GM21526 (cell line): ENCODE measurements around the gene VPS39.

Experiments
- ATAC-seq: cut with Tn5 transposase; IDR thresholded peaks from one replicate; pipeline ENCODE4 v1.9.1; 2021; ENCODE audit warnings: moderate library complexity; ENCODE audit not compliant: unreplicated experiment, low FRiP score

Gene VPS39

DNA sequence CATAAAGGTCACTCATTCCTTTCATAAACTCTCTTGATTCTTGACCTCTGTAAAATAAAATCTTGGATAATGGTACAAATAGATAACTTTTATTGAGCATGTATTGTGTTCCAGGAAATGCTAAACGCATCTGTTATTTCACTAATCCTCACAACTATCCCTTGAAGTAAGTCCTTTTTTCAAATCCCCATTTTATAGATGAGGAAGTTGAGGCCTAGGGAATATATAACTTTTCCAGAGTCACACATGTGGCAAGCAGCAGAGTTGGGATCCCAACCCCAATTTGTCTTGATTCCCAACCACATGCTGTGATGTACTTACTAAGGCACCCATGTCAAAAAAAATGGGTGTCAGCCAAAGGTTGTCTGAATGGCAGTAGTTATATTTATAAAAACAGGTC lies 6.3 kb downstream of the VPS39 start:
- no peak for ATAC-seq

DNA sequence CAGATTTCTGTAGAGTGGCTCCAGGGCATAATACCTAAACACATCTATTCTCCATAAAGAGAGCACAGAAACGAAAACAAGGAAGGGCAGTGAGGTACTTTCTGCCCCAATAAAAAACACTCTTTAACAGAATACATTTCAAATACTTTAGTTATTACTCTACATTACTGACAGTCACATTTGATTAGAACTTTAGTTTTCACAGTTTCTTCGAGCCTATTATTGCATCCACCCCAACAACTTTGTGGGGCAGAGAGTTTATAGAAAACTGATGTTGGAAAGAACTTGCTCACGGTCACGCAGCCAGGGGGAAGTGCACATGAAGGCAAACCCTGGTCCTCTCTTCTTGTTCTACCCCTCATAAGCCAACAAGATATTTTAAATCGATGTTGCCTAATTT lies 9.0 kb downstream of the VPS39 start:
- ATAC-seq, result no peak

DNA sequence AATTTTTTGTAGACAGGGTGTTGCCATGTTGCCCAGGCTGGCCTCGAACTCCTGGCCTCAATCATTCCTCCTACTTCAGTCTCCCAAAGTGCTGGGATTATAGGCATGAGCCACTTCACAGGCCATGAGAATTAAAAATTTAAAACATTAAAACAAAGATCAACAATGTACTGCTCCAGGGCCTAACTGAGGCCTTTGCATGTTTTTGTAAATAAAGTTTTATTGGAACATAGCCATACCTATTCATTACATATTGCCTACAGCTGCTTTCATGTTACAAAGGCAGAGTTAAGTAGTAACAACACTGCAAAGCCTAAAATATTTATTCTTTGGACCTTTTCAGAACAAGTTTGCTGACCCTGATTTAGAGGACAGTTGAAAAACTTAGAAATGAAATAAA lies 9.6 kb downstream of the VPS39 start:
- ATAC-seq, result no peak

DNA sequence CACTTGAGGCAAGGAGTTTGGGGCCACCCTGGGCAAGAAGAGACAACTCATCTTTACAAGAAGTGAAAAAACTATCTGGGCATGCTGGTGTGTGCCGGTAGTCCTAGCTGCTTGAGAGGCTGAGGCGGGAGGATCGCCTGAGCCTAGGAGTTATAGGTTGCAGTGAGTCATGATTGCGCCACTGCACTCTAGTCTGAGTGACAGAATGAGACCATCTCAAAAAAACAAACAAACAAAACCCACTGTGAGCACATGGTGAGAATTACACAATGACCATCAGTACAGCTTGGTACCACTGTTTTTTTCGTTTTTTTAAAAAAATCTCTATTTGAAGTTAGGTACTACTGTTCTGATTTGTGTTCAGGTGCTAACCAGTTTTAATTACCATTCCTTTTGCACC lies 13.6 kb downstream of the VPS39 start:
- no peak for ATAC-seq

DNA sequence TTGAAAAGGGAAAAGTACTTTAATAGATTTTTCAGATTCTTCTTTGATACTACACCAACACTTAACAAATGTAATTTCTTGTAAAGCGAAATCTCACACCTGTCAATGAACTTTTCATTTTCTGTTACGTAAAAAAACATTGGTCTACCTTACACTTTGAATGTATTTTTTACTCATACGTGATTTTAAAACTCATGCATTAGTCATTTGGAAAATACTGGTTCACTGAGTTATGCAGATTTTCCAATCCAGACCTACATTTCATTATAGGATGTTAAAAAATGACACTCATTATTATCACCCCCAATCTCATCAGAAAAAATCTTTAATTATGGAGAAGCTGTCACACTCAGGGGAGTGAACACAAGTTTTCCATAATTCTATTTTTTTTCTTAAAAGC lies 14.7 kb downstream of the VPS39 start:
- no peak for ATAC-seq

DNA sequence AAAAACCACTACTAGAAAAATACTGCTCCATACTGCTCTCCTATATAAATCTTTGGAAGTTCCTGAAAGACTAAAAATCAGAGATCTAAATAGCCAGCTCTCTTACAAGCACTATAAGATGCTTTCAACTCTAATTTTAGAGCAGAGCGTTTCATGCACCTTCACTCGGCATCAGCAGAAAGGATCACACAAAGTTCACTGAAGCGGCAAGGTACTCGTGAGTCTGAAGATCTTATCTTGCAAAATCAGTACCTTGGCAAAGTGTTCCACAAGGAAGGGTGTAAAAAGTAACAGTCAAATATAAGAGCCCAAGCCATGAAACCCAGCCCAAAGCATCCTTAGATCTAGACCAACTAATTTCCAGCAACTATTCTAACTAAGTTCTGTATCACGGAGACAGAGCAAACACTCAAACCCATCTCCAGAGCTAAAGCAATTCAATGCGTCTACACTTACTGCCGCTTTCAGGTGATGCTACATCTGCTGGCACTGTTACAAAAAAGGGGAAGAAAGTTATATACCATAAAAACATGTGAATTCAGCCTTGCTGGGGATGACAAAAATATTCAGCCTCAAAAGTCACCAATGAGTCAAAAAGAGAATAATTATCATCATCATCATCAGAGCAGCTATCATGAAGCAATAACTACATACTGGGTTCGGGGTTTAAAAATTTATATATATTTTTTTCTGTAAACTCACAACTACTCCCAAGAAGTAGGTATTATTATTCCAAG lies 16.3 kb downstream of the VPS39 start:
- no peak for ATAC-seq

DNA sequence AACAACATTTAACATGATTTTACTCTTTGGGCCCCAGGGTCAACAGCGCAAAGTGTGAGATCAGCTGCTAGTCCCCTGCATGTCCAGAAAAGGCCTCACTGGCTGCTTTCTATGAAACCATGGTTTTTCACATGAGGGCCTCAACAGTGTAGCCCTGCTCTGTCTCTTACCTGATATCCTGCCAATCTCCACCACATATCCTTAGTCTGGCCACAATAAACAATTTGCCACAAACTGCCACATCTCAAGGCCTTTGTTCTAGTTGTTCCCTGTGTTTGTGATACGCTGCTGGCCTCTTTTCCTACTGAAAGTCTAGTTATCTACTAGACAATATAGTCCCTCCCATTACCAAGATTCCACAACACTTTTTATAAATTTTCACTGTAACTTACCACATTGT lies 17.7 kb downstream of the VPS39 start:
- no peak for ATAC-seq

DNA sequence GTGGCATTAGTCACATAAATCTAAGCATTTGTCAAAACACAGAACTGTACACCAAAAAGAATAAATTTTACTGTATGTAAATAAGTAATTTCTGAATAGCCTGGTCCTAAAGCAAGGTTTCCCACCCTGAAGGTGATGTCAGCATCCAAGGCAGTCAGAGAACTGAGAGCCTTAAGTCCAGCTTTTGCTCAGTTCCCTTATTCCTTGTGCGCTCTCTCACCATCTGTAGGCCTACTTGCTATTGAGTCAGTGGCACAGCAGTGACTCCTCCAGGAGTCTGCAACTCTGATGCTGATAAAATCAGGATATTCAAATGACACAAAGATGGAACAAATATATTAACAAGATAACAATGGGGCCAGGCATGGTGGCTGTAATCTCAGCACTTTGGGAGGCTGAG lies 22.3 kb downstream of the VPS39 start:
- no peak for ATAC-seq

DNA sequence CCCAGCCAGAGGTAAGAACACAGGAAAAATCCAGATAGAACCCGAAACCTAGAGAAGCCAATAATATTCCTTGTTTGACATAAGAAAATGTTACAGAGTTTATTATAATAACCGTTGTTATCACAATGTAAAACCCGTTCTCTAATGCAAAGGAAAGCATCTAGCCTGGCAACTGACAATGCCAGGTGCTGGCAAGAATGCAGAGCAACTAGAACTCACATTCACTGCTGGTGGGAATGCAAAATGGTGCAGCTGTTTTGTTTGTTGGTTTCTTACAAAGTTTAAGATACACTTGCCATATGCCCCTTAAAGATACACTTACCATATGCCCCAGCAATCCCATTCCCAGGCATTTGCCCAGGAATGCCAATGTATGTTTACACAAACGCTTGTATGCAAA lies 23.4 kb downstream of the VPS39 start:
- ATAC-seq, result no peak

DNA sequence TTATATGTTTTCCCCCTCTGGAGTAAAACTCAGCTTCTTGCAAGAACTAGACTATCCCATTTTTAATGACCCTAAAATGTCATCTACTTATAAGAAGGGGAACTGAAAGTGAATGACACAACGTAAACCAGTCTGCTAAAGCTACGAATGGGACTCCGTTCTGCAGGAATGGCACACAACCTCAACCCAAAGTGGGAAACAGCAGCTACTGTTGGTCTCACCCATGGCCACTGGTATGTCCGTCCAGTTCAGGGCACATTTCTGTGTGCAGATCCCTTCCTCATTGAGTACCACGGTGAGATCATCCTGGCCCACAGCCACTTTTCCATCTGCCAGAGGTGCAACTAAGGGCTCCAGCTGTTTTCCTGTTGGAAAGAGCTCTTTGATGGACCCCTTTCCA lies 23.8 kb downstream of the VPS39 start:
- no peak for ATAC-seq

DNA sequence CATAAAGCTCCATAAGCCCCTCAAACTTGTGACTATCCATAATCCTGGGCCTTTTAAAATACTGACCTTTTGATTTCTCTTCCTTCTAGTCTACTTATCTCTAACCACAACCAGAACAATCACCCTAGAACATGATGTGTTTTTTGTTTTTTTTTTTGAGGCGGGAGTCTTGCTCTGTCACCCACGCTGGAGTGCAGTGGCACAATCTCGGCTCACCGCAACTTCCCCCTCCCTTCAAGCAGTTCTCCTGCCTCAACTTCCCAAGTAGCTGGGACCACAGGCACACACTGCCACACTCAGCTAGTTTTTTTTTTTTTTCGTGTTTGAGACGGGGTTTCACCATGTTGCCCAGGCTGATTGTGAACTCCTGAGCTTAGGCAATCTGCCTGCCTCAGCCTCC lies 25.1 kb downstream of the VPS39 start:
- no peak for ATAC-seq

DNA sequence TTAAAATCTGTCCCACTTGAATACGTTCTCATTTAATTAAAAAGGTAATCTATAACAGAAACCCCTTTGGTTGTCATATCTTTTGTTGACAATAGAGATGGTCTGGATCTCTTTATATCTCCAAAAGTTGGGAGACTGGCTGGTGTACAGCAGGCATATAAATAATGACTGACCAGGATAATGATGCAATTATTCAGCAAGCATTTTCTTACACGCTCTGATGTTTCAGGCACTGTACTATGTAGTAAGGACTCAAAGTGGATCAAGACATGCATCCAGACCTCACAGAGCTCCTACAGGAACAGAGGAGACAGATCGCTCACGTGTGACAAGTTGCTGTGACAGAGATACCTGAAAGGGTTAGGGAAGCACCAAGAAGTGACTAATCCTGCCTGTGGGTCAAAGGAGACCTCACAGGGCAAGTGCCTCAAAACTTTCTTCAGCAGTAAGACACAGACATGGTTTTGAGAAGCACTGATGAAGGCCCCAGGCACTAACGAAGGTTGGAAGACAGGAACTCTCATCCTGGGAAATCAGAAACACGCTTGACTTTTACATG lies 25.7 kb downstream of the VPS39 start:
- no peak for ATAC-seq

DNA sequence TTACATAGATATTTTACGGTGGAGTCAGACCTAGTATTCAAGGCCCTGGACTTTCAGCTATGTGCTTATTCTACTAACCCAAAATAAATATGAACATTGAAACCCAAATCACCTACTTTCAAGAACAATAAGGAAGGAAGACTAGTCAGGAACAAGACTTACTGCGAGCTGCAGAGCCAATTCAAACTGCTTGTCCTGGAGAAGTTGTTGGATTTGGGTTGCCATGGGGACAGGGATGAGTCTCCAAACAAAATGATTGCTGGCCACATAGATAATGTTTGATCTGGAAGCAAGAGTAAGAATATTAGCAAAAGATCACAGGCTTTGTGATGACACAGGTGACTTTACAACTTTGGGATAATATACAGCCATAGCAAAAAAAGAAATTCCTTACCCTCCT lies 30.0 kb downstream of the VPS39 start:
- no peak for ATAC-seq

DNA sequence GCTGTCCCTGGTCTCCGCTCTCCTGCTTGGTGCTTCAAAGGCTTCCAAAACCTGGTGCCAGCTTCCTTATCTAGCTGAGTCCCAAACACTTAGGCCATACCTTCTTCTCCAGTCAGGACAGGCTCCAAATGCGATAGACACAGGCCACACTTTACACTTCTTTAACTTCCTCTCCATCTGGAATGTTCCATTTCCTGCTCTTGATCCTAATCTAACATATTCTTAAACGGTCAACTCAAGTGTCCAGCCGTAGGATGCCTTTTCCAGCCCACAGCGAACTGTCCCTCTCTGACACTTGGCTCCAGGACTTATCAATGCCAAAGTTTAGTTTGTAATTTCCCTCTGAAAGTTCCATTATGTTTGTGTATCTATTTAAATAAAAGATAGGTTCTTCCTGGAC lies 32.4 kb downstream of the VPS39 start:
- ATAC-seq, result no peak

DNA sequence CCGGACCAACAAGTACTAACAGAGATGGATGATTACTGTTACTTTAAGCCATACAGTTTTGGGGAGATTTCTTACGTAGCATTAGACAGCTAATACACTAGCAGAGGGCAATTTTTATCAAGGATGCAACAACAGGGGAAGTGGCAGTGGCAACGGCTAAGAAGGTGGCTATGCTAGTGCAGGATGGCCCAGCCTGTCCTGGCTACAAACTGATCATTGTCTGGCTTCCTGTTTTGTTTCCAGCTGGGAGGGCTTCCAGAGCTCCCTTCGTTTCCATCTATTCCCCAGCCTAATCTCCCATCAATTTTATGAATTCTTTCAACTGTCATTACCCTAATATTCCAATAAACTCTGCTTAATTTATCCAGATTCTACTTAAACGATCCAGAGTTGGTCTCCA lies 35.6 kb downstream of the VPS39 start:
- no peak for ATAC-seq

DNA sequence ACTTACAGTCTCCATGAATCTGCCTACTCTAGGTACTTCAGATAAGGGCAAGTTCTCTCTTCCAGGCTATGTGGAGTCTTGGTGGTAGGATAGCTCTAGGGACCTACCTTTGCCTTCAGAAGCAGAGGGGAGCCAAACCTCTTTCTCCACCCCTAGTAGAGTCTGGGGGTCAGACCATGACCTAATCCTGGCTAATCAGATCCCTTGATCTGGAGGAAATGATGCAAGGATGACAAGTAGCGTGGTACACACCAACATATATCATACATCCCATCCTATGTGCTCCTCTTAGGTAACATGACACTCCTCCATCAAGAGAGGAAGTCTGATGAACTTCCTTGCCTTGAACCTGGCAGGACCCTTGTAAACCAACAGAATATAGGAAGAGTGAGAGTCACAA lies 36.3 kb downstream of the VPS39 start:
- no peak for ATAC-seq

DNA sequence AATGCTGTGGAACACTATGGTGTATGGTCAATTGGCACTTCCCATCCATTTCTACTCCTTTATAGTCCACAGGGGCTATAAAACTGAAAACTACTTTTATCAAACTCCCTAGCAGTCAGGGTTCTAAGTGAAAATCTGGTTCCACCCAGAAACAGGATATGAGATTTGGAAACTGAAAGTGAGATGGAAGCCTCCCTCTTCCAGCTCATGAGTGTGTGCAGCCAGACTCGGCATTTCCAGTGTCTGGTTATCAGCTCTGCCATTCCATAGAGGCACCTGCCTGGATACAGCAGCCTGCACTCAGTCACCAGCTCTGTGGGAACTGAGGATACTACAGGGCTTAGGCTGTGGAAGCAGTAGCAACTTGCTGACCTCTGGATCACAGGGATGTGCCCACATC lies 37.0 kb downstream of the VPS39 start:
- no peak for ATAC-seq

DNA sequence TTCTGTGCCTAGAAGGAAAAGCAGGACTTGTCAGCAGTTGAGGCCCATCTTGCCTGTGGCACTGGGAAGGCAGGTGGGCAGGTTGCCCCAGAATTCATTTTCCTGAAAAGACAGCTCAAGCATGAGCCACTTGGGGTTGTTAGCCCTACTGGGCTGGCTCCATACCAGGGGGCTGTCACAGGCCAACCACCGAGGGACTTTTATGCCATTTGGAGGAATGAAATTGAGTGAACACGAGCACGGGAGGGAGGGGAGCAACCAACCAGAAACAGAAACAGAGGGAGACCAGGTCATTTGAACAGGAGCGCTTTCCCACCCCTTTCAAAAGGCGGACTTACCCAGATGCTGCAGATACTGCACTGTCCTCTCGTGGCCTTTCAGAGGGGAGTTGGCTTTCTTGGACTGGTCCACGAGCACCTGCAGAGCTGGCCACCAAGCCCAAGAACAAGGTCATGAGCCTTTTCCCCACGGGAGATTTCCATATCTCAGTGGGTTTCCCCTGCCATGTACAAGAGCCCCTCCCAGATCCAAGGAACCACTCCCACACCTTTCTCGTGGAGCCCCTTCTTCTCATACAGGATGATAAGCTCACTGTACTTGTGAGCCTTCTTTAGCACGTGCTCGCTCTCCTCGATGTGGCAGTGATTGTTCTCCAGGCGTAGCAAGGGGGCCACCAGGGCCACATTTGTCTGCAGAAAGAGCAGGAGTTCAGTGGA lies 41.7 kb downstream of the VPS39 start:
- ATAC-seq, result no peak

DNA sequence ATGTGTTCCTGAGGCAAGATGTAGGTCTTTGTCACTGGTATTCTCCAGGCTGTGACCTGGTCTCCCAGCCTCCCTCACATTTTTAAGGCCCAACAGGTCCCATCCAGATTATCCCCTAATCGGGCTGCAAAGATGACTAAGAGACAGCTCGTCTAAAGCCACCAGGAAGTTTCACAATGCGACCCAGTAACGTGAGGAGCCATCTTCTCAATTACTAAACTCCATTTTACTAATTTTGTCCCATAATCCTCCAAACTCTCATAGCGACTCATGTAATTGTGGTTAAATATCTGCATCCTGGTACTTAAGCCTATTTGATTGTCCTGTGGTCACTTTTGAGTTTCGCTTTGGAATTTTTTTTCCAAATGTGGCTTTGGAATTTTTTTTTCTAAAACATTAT lies 43.0 kb downstream of the VPS39 start:
- no peak for ATAC-seq

DNA sequence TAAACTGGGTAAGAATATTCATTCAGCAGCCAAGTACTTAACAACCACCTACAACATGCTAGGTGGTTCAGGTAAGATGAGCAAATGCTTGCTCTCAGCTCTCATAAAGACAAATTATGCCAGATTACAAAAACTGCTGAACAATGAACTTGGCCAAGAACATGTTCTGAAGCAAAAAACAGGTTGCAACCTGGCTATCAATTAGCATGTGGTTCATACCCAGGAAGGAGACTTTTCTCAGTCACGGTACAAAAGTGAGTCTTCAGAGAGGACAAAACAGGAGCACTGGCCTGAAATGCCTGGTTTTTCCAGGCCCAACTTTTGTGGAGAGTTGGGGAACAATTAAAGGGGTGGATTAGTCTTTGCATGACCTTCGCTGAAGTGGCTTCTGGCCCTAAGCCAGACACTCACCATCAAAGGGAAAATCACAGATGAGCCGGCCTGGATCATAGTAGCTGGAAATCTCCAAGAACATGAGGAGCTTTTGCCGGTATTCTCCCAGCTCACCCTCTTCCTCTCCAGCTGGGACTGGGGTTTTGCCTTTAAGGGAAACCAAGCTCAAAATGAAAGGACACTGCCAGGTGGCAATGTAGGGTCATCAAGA lies 44.1 kb downstream of the VPS39 start:
- no peak for ATAC-seq

DNA sequence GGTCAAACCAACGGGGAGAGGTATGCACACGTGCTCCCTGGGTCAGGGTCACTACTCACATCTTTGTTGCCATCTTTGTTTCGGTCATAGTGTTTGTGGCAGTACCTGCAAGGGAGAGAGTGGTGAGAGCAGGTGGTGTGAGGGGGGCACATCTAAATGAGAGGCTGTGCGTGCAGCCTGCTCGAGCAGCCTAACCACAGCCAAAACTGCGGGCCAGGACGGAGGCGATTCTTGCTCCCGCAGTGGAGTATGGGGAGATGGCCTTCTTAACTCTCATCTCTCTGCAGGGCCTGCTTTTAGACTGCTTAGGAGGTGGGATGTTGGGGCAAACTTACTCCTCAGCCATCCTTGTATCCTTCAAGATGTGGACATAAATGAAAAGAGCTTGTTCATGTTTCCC lies 44.8 kb downstream of the VPS39 start:
- ATAC-seq, result no peak

DNA sequence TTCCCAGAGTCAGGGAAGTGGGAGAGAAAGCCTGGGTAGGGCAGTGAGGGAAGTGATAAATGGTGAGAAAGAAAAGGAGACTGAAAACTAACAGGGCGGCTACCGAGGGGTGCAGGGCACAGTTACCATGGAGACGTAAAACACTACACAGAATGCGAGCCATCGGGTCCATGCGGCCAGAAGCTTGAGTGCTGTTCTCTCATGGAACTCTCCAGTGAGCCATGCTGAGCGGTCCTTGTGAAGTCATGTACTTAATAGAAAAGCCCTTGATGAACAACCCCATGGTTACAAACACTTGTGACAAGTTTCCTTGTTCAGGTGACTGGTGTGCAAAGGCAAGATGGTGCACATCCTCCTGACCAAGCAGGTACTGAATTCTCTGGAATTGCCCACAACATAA lies 48.0 kb downstream of the VPS39 start:
- no peak for ATAC-seq
